Peyer's patch (tissue), 4 donors: Measurements from ENCODE around the gene PUSL1.

Experiments used
- POLR2A ChIP-seq, 2 donors: fragments of 450-650 bp; IDR thresholded peaks; one replicate each; pipeline ENCODE4 v1.5.1; 2017; ENCODE audit warnings: antibody characterized with exemption in 2 of 2, mild to moderate bottlenecking in 2 of 2, moderate library complexity in 2 of 2
- TF ChIP-seq, protein P1 (sequence below), 6 experiments: fragments of 450-650 bp in 4 of 6; fragments of 200-600 bp in 2 of 6; sonication (generic) in 1 of 6; IDR thresholded peaks; one replicate each; pipeline ENCODE4 v1.5.1; 2017 to 2019; ENCODE audit warnings: antibody characterized with exemption in 6 of 6, mild to moderate bottlenecking in 3 of 6, moderate library complexity in 1 of 6

DNA sequence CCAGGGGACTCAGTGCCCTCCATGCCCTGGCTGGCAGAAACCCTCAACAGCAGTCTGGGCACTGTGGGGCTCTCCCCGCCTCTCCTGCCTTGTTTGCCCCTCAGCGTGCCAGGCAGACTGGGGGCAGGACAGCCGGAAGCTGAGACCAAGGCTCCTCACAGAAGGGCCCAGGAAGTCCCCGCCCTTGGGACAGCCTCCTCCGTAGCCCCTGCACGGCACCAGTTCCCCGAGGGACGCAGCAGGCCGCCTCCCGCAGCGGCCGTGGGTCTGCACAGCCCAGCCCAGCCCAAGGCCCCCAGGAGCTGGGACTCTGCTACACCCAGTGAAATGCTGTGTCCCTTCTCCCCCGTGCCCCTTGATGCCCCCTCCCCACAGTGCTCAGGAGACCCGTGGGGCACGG is 19.9 kb downstream of the PUSL1 start:
- TF ChIP-seq, protein P1, sequence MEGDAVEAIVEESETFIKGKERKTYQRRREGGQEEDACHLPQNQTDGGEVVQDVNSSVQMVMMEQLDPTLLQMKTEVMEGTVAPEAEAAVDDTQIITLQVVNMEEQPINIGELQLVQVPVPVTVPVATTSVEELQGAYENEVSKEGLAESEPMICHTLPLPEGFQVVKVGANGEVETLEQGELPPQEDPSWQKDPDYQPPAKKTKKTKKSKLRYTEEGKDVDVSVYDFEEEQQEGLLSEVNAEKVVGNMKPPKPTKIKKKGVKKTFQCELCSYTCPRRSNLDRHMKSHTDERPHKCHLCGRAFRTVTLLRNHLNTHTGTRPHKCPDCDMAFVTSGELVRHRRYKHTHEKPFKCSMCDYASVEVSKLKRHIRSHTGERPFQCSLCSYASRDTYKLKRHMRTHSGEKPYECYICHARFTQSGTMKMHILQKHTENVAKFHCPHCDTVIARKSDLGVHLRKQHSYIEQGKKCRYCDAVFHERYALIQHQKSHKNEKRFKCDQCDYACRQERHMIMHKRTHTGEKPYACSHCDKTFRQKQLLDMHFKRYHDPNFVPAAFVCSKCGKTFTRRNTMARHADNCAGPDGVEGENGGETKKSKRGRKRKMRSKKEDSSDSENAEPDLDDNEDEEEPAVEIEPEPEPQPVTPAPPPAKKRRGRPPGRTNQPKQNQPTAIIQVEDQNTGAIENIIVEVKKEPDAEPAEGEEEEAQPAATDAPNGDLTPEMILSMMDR (IDR thresholded peaks at IDR 0.05), result no peak
- no peak for TF ChIP-seq POLR2A (IDR thresholded peaks at IDR 0.05)
